Activated T-cell treated with anti-CD3 and anti-CD28 coated beads for 24 hours (primary cell): Measurements from ENCODE around the gene RNPEPL1.
"Not testable (repeated sequence)": the region's sequence is repeated elsewhere in the genome, so short reads cannot be mapped to it uniquely, and the experiment has no call there.

Source experiments
- DNase-seq: peaks from one replicate; pipeline ENCODE4 v3.0.0-alpha.2; 2020; ENCODE audit warnings: low read depth

RNPEPL1 gene, protein sequence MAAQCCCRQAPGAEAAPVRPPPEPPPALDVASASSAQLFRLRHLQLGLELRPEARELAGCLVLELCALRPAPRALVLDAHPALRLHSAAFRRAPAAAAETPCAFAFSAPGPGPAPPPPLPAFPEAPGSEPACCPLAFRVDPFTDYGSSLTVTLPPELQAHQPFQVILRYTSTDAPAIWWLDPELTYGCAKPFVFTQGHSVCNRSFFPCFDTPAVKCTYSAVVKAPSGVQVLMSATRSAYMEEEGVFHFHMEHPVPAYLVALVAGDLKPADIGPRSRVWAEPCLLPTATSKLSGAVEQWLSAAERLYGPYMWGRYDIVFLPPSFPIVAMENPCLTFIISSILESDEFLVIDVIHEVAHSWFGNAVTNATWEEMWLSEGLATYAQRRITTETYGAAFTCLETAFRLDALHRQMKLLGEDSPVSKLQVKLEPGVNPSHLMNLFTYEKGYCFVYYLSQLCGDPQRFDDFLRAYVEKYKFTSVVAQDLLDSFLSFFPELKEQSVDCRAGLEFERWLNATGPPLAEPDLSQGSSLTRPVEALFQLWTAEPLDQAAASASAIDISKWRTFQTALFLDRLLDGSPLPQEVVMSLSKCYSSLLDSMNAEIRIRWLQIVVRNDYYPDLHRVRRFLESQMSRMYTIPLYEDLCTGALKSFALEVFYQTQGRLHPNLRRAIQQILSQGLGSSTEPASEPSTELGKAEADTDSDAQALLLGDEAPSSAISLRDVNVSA

DNA sequence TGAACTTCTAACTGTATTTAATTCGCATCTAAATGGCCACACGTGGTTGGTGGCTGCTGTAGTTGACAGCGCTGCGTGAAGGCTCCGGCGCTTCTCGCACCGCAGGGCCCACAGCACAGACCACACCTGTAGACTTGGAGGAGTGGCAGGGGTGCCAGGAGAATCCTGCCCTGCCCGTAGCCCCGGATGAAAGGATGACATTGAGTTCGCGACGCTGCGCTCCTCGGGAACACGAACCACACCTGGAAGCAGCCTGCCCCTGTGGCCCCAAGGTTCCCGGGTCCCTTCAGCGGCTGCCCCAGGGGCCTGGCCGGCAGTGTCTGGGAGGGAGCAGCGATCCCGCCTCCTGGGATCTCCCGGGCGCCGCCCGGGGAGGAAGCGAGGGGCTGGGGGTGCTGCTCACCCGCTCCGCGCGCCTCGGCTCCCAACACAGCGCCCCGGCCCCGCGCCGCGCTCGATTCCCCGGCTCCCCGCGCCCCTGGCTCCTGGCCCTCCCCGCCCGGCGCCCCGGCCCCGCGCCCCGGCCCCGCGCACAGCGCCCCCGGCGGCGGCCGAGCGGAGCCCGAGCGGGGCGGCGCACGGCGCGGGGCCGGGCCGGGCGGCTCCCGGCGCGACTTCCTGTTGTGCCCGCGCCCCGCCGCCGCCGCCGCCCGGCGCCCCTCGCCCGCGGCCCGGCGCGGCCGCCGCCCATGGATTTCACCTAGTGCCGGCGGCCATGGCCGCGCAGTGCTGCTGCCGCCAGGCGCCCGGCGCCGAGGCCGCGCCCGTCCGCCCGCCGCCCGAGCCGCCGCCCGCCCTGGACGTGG is at the start of gene RNPEPL1:
RNPEPL1 (plus strand) TSS at position 613 of the 806 bp plus-strand sequence; CDS start at position 716, 103 bp downstream.
- DNase-seq: no peak

DNA sequence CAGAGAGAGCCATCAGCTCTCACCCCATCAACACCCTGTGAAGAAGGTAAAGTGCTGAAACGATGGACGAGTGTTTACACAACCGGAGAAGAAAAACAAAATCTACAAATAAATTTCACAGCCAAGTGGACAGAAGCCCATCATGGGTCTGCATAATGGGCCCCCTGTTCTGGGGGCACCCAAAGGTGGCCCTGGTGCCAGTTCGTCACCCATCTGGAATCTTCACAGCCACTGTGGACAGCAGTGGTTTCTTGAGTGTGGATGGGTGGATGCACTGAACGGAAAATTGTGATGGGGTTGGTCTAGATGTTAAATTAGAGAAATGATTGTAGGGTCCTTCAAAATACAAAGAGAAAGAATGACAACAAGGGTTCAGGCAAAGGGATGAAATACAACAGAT is 49.3 kb upstream of the RNPEPL1 start:
- DNase-seq: no peak

DNA sequence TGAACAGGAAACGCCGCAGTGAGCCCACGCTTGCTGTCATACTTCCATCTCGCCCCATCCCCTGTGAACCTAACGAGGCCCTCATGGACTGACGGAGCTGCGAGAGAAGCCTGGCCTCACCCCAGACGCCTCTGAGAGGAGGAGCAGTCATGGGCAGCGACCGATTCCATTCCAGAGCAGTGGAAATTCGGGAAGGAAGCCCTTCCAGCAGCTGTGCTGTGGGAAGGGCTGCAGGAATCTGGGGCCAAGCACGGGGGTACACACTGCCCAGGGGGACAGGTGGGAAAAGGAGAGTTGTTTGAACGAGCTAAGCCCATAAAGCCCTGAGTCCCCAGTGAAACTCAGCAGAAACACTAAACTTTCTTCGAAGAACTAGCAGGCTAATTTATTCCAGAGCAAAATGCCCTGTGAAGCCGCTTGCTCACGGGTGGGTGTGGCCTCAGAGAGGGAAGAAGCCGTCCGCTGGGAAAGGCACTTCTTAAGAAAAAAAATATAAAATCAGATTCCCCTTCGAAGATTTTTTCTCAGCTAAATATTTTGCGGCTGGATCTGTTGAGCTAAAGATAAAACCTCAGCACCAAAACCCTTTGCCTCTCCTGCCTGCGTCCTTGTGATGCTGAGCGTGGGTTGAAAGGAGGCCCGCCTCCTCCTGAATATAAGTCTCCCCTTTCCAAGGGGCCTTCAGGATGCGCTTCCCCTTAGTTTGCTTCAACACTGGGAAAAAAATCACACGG is 48.7 kb upstream of the RNPEPL1 start:
- DNase-seq: no peak

DNA sequence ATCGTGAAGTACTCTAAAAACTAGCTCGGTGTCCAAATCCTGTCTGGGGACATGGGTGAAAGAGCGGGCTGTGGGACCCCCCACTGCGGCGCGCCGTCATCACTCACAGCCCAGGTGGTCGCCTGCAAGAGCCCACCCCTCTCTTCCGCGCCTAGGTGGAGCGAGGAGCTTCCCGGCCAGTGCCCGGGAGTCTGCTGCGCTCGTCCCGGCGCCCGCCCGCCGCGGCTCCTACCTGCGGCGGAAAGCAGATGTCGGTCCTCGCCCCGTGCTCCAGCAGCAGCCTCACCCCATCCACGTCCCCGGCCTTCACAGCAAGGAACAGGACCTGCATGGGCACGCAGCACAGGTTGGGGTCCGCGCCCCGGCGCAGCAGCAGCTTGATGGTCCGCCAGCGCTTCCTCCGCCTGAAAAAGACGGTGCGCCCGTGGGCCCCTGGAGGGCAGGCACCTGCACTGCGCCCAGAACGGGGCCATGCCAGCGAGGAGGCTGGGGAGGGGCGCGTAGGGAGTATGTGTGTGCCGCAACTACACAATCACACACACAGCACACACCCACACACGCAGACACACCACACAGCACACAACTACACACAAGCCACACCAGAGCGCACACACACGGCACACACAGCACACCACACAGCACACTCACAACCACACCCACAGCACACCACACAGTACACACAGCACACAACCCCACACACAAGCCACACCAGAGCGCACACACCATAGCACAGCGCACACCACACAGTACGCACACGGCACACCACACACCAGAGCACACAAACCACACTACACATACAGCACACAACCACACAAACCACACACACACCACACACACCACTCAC is 47.9 kb upstream of the RNPEPL1 start:
- DNase-seq: no peak

DNA sequence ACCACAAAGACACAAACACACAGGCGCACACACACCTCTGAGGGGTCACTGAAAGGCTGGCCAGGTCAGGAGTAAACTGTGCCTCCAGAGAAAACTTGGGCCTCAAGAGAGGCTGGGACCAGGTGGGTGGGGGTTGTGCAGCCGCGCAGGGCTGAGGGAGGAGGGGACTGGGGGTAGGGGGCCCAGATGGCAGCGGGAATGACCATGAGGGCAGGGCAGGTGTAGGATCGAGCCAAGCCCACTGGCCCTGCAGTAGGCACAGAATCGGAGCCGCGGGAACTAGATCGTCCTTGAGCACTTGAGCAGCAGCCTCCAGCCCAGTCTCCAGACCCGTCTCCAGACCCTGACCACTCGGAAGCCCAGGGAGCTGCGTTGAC is 47.3 kb upstream of the RNPEPL1 start:
- DNase-seq: no peak

DNA sequence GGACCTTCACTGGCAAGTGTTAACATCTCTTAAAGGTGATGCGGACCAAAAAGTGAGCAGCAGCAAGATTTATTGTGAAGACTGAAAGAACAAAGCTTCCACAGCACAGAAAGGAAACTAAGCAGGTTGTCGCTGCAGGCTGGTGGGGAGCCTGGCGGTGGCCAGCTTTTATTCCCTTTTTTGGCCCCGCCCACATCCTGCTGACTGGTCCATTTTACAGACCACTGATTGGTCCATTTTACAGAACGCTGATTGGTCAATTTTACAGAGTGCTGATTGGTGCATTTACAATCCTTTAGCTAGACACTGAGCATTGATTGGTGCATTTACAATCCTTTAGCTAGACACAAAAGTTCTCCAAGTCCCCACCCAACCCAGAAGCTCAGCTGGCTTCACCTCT is 46.4 kb upstream of the RNPEPL1 start:
- not testable (repeated sequence) for DNase-seq

DNA sequence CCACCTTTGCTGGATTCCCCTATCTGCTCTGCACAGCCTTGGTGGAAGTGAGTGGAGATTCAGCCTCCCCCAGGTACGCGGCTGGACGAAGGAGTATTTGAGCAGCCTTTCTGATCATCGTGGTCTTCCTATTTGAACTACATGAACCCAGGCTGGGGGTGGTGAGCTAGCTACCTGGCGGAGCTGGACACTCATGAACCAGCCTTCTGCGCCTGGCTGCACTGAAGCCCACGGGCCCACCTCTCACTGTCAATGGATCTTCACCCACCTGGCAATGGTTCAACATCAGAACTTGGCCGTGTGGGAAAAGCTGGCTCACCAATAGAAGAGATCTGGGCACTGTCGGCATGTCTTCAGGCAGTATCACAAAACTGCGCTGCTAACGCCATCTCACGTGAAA is 45.9 kb upstream of the RNPEPL1 start:
- no peak for DNase-seq

DNA sequence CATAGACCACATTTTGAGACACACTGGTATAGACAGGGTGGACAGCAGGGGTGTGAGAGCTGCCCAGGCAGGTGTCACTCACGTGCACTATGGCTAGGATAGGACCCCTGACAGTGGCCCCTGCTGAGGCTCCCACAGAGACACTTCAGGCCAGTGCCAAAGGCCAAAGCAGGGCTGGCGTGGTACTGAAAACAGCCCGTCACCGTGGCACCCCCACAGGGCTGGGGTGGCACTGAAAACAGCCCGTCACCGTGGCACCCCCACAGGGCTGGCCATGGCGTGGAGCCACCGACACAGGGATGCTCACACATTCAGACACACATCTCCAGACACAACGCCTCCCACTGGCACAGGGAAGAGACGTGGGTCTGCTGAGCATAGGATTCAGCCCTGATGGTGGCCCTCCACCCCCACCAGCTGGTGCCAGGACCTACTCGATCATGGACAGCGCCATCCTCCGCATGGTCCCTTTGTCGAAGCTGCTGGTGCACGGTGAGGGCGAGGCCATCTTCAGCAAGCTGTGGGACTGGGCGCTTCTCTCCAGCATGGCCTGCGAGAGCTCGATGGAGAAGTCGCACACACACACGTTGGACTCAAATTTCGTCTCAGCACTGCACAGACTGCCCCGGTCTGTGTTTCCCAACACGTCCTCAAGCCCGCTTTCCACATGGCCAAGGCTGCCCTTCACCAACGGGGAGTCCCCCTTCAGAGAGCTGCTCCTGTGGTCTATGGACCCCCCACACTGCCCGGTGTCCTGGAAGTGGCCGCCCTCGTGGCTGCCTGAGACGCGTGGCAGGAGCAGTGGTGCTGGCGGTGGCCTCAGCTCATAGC is 44.6 kb upstream of the RNPEPL1 start:
- DNase-seq: no peak

DNA sequence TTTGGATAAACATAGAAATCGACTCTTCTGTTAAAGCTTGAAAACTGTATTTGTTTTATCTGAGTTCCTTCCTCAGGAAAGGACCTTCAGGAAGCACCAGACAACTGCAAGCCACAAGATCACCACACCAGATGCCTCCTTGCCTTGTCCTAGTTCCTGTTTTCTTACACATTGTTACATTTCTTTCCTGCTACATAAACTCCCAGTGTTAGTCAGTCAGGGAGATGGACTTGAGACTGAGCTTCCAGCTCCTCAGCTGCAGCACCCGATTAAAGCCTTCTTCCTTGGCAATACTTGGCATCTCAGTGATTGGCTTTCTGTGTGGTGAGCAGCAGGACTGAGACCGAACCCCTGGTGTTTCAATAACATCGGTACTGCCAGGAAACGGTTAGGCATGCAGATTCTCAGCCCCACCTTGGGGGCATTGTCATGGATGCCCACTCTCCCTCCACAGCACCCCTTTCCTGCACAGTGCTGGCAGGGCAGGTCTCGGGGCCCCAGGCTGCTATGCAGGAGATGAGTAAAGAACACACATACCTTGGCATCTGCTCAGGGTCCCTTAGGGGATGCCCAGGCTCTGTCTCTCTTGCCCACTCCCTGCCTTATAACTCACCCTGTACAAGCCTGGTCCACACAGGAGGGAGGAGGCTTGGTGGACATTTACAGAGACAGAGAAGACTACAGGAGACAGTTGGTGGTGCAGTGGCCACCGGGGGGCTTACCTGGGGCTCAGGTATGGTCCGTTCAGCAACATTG is 43.1 kb upstream of the RNPEPL1 start:
- DNase-seq: no peak

DNA sequence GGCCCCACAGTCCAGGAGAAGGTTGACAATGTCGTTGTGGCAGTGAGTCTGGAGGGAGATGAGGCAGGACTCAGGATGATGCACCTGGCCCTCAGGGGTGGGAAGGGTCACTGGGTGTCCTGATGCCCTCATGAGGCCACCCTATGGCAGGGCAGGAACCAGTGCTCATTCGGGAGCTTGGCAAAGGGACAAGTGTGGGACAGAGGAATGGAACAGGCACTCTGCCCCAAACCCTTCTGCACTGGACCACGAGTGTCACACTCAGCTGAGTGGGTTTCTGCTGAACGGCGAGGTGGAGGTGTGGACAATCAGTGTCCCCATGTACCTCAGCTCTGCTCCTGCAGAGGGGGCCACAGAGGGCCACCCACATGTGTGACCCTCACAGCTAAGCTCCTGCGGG is 42.5 kb upstream of the RNPEPL1 start:
- no peak for DNase-seq

DNA sequence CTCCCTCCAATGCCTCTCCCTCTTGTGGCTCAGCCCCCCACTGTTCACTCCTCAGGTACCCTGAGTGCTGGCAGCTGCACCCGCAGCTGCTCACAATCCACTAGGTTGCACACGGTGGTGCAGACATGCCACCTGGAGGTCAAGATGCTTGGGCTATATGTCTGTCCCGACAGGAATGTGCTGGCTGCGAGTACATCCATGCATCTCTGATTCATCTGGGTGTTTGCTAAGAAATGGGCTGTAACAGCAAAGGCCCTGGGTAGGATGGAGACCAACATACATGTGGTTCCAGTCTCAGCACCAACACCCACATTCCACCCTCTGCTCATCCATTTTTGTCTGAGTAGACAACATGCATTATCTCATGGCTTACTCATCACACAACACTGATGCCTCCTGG is 41.8 kb upstream of the RNPEPL1 start:
- DNase-seq: no peak

DNA sequence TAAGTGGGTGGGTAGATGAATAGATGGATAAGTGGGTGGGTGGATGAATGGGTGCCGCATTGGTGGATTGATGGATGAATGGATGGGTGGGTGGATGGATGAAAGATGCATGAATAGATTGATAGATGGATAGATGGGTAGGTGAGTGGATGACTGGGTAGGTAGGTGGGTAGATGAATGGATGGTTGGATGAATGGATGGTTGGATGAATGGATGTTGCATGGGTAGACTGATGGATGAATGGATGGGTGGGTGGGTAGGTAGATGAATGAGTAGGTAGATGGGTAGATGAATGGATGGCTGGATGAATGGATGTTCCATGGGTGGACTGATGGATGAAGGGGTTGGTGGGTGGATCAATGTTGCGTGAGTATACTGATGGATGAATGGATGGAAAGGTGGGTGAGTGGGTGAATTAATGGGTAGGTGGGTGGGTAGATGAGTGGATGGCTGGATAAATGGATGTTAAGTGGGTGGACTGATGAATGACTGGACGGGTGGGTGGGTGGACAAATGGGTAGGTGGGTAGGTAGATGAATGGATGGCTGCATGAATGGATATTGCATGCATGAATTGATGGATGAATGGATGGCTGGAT is 41.0 kb upstream of the RNPEPL1 start:
- DNase-seq: no peak

DNA sequence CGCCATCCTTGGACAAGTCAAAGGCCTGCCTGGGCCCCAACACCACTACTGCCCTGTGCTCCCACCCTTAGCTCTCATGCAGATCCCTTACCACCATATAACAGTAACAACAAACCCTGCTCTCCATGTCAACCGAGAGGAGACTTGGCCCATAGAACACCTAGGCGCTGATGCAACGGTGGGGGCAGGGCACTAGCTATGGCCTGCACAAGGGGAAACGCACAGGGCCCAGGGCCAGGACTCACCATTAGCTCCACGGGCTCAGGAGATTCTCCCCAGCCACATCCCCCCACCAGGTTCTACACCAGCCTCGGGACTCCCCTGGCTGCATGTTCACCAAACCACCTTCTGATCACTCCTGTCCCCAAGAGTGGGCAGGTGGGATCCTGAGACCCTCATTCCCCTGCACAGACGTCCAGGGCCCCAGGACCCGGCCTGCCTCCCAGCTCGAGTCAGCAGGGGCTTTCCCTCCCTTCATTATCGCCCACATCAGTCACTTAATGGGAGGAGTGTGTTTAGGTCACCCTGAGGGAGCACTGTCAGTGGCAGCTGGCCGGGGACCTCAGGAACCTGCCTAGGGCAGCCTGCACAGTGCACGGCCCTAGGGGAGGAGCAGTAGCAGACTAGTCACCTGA is 39.8 kb upstream of the RNPEPL1 start:
- no peak for DNase-seq

DNA sequence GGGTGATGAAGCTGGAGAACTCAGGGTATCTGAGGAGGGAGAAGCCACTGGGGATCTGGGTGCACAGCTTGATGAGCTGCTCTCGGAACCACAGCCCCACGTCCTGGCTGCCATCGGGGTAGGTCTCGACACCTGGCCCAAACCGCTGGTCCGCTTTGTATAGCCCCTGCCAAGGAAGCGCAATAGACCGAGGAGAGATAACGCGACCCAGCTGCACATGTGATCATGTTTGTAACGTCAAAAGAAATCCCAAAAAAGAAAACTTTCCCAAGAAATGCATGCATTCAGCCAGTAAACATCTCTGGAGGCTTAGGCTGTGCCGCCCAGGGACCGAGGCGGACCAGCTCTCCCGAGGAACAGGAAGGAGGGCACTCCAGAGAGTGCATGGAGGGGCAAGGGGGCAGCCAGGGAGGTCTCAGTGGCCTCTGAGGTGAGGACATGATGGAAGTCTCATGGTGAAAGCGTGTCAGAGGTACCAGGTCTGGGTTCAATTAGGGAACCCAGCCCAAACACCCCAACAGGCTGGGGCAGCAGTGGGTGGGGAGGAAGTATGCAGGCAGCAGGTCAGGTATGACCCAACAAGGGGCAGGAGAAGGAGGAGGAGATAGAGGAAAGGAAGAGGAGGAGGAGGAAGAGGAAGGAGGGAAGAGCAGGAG is 38.8 kb upstream of the RNPEPL1 start:
- DNase-seq: no peak

DNA sequence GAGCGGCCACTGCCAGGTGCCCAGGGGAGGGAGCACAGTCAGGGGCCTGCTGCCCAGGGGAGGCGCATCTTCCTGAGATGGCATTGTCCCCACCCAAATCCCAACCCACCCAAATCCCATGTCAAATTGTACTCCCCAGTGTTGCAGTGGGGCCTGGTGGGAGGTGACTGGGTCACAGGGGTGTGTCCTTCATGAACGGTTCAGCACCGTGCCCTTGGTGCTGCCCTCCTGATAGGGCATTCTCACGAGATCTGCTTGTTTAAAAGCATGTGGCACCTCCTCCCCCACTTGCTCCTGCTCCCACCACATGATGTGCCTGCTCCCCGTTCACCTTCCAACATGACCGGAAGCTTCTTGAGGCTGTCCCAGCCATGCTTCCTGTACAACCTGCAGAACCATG is 38.1 kb upstream of the RNPEPL1 start:
- no peak for DNase-seq

DNA sequence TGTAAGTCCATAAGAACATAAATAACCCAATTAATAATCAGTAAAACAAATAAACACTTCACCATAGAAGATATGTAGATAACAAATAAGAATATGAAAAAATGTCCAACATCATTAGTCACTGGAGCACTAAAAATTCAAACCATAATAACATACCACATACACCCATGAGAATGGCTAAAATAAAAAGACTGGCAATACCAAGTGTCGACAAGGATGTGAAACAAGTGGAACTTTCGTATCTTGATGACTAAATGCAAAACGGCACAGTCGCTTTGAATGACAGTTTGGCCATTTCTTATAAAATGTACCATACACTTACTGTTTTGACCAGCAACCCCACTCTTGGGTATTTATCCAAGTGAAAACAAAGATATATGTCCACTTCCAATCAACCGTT is 37.2 kb upstream of the RNPEPL1 start:
- no peak for DNase-seq

DNA sequence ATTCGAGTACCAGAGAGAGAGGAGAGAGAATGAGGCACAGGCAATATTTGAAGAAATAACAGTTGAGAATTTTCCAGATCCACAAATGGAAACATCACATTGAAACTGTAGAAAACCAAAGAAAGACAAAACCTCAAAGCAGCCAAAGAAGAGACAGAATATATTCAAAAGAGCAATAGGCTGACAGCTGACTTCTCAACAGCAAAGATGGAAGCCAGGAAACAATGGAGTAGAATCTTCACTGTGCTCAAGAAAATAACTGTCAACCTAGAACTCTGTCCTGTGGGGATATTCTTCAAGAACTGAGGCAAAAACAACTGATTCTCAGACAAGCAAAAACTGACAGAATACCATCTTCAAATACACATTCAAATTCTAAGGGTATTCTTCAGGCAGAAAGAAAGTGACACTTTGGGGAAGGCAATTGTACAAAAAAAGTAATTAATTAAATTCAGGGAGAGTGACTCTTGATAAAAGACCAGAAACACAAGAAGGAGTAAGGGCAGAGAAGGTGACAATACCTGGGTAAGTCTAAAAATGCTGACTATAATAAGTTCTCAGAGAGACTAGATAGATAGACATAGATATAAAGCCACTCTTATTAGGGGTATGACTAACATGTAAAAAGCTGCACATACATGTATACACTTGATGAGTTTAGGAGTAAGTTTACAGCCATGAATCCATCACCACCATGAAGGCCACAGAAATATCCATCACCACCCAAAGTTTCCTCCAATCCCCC is 36.1 kb upstream of the RNPEPL1 start:
- no peak for DNase-seq
